Heart left ventricle (tissue), 16 donors: ENCODE results near the gene YWHAE. TPM values are rescaled to one million over a fixed set of nuclear protein-coding genes. Genes with fewer than 3 reads are reported as not detected.

Experiments used
- ATAC-seq, 4 donors: fragments of 200-7000 bp; cut with Tn5 transposase; one replicate each; pipeline ENCODE4 v1.9.1; 2020 to 2022; ENCODE audit warnings: moderate library complexity in 4 of 4, mild to moderate bottlenecking in 3 of 4, moderate number of reproducible peaks in 1 of 4
- DNase-seq, 5 donors: peaks; one replicate each; pipeline ENCODE4 v3.0.0-alpha.2; 2020
- H3K27ac ChIP-seq, 12 donors: fragments of 200-600 bp; sonication (generic) in 4 of 12; one replicate each; pipeline versions ENCODE4 v1.5.0 to v1.8.0; 2016 to 2022; ENCODE audit warnings: mild to moderate bottlenecking in 2 of 12
- H3K27me3 ChIP-seq, 9 donors: fragments of 200-600 bp; sonication (generic) in 2 of 9; one replicate each; pipeline versions ENCODE4 v1.5.1 to v1.8.0; 2016 to 2022; ENCODE audit warnings: mild to moderate bottlenecking in 3 of 9
- H3K36me3 ChIP-seq, 9 donors: fragments of 200-600 bp; sonication (generic) in 2 of 9; one replicate each; pipeline versions ENCODE4 v1.5.0 to v1.8.0; 2018 to 2022; ENCODE audit warnings: mild to moderate bottlenecking in 2 of 9
- H3K4me1 ChIP-seq, 12 donors: fragments of 200-600 bp; sonication (generic) in 4 of 12; one replicate each; pipeline versions ENCODE4 v1.5.0 to v1.8.0; 2016 to 2022; ENCODE audit warnings: mild to moderate bottlenecking in 3 of 12
- H3K4me3 ChIP-seq, 12 donors: fragments of 200-600 bp; sonication (generic) in 4 of 12; one replicate each; pipeline versions ENCODE4 v1.5.0 to v1.8.0; 2017 to 2022; ENCODE audit warnings: mild to moderate bottlenecking in 9 of 12, moderate library complexity in 4 of 12
- H3K9me3 ChIP-seq, 12 donors: fragments of 200-600 bp; sonication (generic) in 4 of 12; one replicate each; pipeline versions ENCODE4 v1.5.0 to v1.8.0; 2016 to 2022; ENCODE audit warnings: mild to moderate bottlenecking in 1 of 12
- POLR2A ChIP-seq, 2 donors: fragments of 450-650 bp; IDR thresholded peaks; one replicate each; pipeline ENCODE4 v1.6.1; 2017; ENCODE audit warnings: antibody characterized with exemption in 2 of 2, mild to moderate bottlenecking in 2 of 2, moderate library complexity in 2 of 2
- WGBS, 4 donors: extraction: QIAGEN DNeasy Blood & Tissue Kit in 2 of 4; methylation state at CpG; one replicate each; pipeline versions ENCODE4 v1.1.5 to v1.1.7; 2013 to 2018; 5-methylcytosine and 5-hydroxymethylcytosine counted together
- intact Hi-C, 10 donors: fragments of 100-400 bp; cut with DNase I; formaldehyde crosslinking; loops; one replicate each; pipeline versions ENCODE4 v1.11.1 to v1.14.2; 2022
- polyA plus RNA-seq, 2 donors: library from polyadenylated mRNA; stranded (reverse); fragments of 200-250 nt; gene quantifications; one replicate each; pipeline ENCODE4 v1.2.3, GENCODE V29; 2013
- total RNA-seq, 9 donors: library from RNA; depleted of rRNA in 2 of 9; stranded (reverse); fragments of >200 nt in 2 of 9; fragmentation: NEBNext Ultra II Directional in 3 of 9; extraction: Animal tissue kit (Norgen Biotek cat#: 25700) in 3 of 9; gene quantifications; one replicate each; pipeline versions ENCODE4 v1.1.0 to v1.2.4, GENCODE V29; 2016 to 2023
- TF ChIP-seq, protein P1 (sequence below), 12 donors: fragments of 200-600 bp; sonication (generic) in 4 of 12; IDR thresholded peaks; one replicate each; pipeline versions ENCODE4 v1.5.0 to v1.8.0; 2018 to 2022; ENCODE audit warnings: antibody characterized with exemption in 12 of 12, mild to moderate bottlenecking in 5 of 12
- donor health status: ischemic (EF 13 %, LVEDD 7.1; RV severe dilation, severe dysfunction).
- donor health status: healthy with polysubstance abuse.
- donor health status: DM: no; HTN: yes; CAD: no.
- donor health status: DM: no; HTN: no; CAD: no.
- donor health status: ischemic (EF 25% LVEDD 6.9; RV normal size, moderate dysfunction).
- donor health status: ischemic (EF 25% LVEDD 5.7; RV mildly dilated, moderate dysfunction).
- donor health status: healthy.
- donor health status: DM: yes; HTN: yes; CAD: no.
- donor health status: ischemic (EF 35%, LVEDD 5.7; RV mildly dilated, moderate dysfunction).
- donor health status: nonischemic (EF 11% LVEDD 7.7; RV severe dilation, severe dysfunction).
- donor health status: DM: yes; HTN: yes; CAD: no.
- donor health status: PGD.
- donor health status: ischemic (EF 29% LVEDD 5.4; RV normal size, mild dysfunction).
- donor health status: nonischemic (EF 23%, LVEDD 6.1; RV moderate dilation, normal function).

YWHAE gene
- total and polyA plus RNA-seq, 11 donors = 401 to 1,150 (median 618) TPM

DNA sequence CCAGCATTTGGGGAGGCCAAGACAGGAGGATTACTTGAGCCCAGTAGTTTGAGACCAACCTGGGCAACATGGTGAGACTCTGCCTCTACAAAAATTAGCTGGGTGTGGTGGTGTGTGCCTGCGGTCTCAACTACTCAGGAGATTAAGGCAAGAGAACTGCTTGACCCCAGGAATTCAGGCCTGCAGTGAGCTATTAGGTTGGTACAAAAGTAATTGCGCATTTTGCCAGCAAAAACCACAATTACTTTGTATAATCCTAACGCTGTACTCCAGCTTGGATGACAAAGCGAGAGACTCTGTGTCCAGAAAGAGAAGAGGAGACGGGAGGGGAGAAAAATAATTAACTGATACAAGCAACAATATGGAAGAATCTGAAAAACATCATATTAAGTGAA lies 32.7 kb downstream of the YWHAE start:
- 56 to 71% (median 65%) methylated on average over 5 of the region's 5 CpGs for WGBS, 4 donors
- Histone ChIP-seq H3K27ac (peak overlapping the region in 2 of 12 donors; percentile 29 to 35), H3K9me3 (no peaks in the 10 kb centered on the region), H3K4me1 (peaks cover 18 to 92% (median 73%) of the 10 kb centered on the region in 12 donors), H3K36me3 (peaks cover 0 to 30% (median 24%) of the 10 kb centered on the region in 9 donors), H3K27me3 (no peaks in the 10 kb centered on the region), H3K4me3 (no peak overlapping the region)
- ATAC-seq (no peak), DNase-seq (peak in 1 of 5 donors; percentile 3)
- TF ChIP-seq POLR2A (IDR thresholded peaks at IDR 0.05) = no peak
- TF ChIP-seq, protein P1, sequence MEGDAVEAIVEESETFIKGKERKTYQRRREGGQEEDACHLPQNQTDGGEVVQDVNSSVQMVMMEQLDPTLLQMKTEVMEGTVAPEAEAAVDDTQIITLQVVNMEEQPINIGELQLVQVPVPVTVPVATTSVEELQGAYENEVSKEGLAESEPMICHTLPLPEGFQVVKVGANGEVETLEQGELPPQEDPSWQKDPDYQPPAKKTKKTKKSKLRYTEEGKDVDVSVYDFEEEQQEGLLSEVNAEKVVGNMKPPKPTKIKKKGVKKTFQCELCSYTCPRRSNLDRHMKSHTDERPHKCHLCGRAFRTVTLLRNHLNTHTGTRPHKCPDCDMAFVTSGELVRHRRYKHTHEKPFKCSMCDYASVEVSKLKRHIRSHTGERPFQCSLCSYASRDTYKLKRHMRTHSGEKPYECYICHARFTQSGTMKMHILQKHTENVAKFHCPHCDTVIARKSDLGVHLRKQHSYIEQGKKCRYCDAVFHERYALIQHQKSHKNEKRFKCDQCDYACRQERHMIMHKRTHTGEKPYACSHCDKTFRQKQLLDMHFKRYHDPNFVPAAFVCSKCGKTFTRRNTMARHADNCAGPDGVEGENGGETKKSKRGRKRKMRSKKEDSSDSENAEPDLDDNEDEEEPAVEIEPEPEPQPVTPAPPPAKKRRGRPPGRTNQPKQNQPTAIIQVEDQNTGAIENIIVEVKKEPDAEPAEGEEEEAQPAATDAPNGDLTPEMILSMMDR (IDR thresholded peaks at IDR 0.05) = no peak
- intact Hi-C loops = loop anchor here in 9 of 10 donors (5.0 to 10.0 kb wide), 9 partner anchors 47 to 267 kb away; partner anchors contain the start of genes CRK (in 3 of the 9), INPP5K (in 3 of the 9) and SLC43A2 (in 1 of the 9)

DNA sequence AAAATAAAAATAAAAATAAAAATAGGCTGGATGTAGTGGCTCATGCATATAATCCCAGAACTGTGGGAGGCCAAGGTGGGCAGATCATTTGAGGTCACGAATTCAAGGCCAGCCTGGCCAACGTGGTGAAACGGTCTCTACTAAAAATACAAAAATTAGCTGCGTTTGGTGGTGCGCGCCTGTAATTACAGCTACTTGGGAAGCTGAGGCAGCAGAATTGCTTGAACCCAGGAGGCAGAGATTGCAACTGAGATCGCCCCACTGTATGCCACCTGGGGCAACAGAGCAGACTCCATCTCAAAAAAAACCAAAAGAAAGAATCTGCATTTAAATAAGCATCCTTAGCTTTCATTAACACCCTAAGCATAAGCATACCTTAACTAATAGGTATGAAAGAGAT lies 33.8 kb downstream of the YWHAE start:
- TF ChIP-seq, protein P1 (IDR thresholded peaks at IDR 0.05) = no peak
- no peak for TF ChIP-seq POLR2A (IDR thresholded peaks at IDR 0.05)
- Histone ChIP-seq H3K4me1 (peaks cover 20 to 92% (median 77%) of the 10 kb centered on the region in 12 donors), H3K27ac (peak overlapping the region in 6 of 12 donors; percentile 2 to 30 (median 16)), H3K36me3 (peaks cover 0 to 31% (median 21%) of the 10 kb centered on the region in 9 donors), H3K27me3 (no peaks in the 10 kb centered on the region), H3K4me3 (no peak overlapping the region), H3K9me3 (no peaks in the 10 kb centered on the region)
- WGBS, 4 donors = 79 to 82% (median 79%) methylated on average over 7 of the region's 7 CpGs
- intact Hi-C loops = loop anchor here in 9 of 10 donors (5.0 to 10.0 kb wide), 9 partner anchors 49 to 269 kb away; partner anchors contain the start of genes CRK (in 3 of the 9), INPP5K (in 3 of the 9) and SLC43A2 (in 1 of the 9)
- ATAC-seq (no peak), DNase-seq (no peak)

DNA sequence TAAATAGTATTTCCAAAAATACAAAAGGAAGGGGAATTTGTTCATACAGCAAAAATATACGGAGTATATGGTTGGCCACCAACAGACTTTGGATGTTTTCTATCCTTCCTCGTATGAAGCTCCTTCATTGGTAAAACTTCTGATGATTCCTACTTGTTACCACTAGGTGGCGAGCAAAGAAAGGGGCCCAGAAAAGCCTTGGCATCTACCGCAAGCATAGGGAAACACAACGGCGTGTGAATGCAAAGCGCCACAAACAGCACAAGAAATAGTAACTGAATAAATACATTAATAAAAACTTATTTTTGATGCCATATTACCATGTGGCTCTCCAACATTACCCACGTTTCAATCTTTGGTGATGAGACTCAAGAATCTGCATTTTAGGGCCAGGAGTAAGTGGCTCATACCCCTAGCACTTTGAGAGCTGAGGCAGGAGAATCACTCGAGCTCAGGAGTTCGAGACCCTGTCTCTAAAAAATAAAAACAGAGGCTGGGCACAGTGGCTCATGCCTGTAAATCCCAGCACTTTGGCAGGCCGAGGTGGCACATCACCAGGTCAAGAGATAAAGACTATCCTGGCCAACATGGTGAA lies 34.5 kb downstream of the YWHAE start:
- Histone ChIP-seq H3K27me3 (no peaks in the 10 kb centered on the region), H3K36me3 (peaks cover 0 to 37% (median 26%) of the 10 kb centered on the region in 9 donors), H3K4me1 (peaks cover 20 to 92% (median 78%) of the 10 kb centered on the region in 12 donors), H3K4me3 (peak overlapping the region in 4 of 12 donors; percentile 7 to 24 (median 12)), H3K9me3 (no peaks in the 10 kb centered on the region), H3K27ac (peak overlapping the region in 5 of 12 donors; percentile 2 to 30 (median 21))
- 7 to 10% (median 9%) methylated on average over 11 of the region's 11 CpGs for WGBS, 4 donors
- peak in 4 of 5 donors; percentile 47 to 65 (median 58) for DNase-seq
- TF ChIP-seq, protein P1 (IDR thresholded peaks at IDR 0.05) = peak; percentile 79 to 93 (median 89)
- TF ChIP-seq POLR2A (IDR thresholded peaks at IDR 0.05) = no peak
- intact Hi-C loops = loop anchor here (1.0 to 10.0 kb wide), 12 partner anchors 49 to 269 kb away; partner anchors contain the start of genes CRK (in 3 of the 10), INPP5K (in 3 of the 10) and SLC43A2 (in 1 of the 10)
- ATAC-seq = peak; percentile 40 to 75 (median 64)

DNA sequence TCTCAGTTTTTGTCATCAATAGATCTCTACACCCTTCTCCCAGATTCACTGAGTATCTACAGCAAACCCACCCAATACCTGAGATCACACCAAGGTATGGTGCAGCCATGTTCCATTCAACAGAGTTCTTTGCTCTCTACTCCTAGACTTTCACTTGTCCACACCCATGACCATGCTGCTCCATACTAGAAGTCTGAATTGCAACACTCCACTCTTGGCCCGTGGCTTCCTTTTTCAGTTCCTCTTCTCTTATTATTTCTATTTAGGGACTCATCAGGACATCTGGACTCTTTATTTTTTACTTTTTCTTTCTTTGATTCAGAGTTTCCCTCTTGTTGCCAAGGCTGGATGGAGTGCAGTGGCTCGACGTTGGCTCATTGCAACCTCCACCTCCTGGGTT lies 37.1 kb downstream of the YWHAE start:
- Histone ChIP-seq H3K27ac (peak overlapping the region in 4 of 12 donors; percentile 13 to 47 (median 34)), H3K27me3 (no peaks in the 10 kb centered on the region), H3K4me3 (no peak overlapping the region), H3K4me1 (peaks cover 20 to 81% (median 68%) of the 10 kb centered on the region in 12 donors), H3K9me3 (no peaks in the 10 kb centered on the region), H3K36me3 (peaks cover 0 to 59% (median 46%) of the 10 kb centered on the region in 9 donors)
- 30 to 40% (median 37%) methylated on average over 3 of the region's 3 CpGs for WGBS, 4 donors
- peak in 1 of 5 donors; percentile 47 for DNase-seq
- peak; percentile 30 to 82 (median 56) for ATAC-seq
- intact Hi-C loops = loop anchor here in 4 of 10 donors (5.0 to 10.0 kb wide), 6 partner anchors 34 to 272 kb away; partner anchors contain the start of genes CRK (in 1 of the 4) and SLC43A2 (in 1 of the 4)
- no peak for TF ChIP-seq POLR2A (IDR thresholded peaks at IDR 0.05)
- TF ChIP-seq, protein P1 (IDR thresholded peaks at IDR 0.05) = no peak
